HG03139 (cell line): ENCODE measurements around the gene EEF1E1.

ENCODE experiments used
- ATAC-seq: cut with Tn5 transposase; IDR thresholded peaks from one replicate; pipeline ENCODE4 v1.9.1; 2021; ENCODE audit not compliant: unreplicated experiment

Gene EEF1E1

DNA sequence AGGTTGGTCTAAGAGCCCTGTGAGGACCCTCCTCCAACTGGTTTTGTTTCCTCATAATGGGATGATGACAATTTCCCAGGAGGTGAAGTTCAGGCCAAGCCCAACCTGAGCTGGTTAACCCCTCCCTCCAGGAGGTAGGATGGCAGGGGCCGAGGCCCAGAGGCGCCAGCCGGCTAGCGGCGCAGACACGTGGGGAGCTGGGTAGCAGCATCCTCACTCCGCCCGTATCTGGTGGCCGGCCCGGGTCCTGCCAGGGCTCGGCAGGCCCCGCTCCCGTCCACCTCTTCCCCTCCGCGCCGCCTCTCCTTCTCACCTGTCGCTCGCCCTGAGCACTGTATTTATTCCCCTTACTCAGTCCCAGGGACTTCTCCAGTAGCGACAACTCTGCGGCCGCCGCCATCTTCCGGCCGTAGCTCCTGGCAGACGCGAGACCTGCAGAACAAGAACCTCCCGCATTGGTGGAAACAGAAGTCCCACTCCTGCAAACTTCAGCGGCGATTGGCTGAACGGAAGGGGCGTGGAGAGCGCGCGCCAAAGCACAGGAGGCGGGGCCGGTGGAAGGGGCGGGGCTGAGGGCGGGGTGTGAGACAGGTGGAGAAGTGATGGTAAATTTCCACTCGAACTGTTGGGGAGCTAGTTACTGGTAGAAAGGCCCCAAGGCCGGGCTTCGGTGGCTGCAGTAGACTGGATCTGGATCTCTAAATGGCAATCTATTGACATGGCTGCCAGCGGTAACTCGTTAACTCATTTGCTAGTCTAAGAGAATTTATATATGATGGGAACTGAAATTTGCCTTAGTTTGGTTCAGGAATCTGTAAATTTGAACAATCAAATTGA is at the start of gene EEF1E1:
TSS of gene EEF1E1 (minus strand) at position 427 of the 837 bp plus-strand sequence. CDS start at position 400, 27 bp downstream.
- peak; percentile 99 for ATAC-seq

- ATAC-seq, result no peak
Observed at GRCh38 chr6:8149350-8149749, 47.0 kb upstream of the EEF1E1 start.

GRCh38 chr6:8143945-8144344 is 41.6 kb upstream of the EEF1E1 start:
- ATAC-seq, result no peak

DNA sequence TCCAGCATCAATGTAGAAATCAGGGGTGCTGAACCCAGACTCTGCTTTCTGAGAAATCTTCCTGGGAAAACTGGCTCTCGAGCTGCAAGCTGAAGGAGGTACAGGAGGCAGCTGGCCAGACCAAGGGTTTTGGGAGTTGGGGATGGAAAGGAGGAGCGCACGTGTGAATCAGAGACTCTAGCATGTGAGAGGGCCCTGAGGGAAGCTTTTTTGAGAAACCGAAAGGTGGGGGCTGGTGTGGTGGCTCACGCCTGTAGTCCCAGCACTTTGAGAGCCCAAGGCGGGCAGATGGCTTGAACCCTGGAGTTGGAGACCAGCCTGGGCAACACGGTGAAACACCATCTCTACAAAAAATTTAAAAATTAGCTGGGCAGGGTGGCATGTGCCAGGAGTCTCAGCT is 37.1 kb upstream of the EEF1E1 start:
- ATAC-seq, result no peak

DNA sequence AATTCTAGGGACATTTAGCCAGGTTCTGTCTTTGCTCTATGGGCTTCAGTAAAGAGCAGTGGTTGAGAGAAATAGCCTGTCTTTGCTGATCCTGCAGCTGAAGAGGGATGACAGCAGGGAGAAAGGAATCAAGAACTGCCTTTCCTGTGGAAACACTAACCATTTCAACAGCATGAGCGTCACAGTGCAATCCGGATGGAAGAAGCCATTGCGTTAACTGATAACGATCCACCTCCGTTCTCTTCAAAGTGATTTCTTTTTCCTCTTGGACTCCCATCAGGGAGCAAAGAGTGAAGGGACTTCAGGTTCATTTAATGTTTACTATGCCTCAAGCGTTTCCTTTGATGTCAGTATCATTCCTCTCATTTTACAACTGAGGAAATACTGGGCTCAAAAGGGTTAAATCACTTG is 35.2 kb upstream of the EEF1E1 start:
- ATAC-seq, result no peak

- no peak for ATAC-seq
Observed at GRCh38 chr6:8135276-8135675, 32.9 kb upstream of the EEF1E1 start.

GRCh38 chr6:8132130-8132529 is 29.8 kb upstream of the EEF1E1 start:
- no peak for ATAC-seq

DNA sequence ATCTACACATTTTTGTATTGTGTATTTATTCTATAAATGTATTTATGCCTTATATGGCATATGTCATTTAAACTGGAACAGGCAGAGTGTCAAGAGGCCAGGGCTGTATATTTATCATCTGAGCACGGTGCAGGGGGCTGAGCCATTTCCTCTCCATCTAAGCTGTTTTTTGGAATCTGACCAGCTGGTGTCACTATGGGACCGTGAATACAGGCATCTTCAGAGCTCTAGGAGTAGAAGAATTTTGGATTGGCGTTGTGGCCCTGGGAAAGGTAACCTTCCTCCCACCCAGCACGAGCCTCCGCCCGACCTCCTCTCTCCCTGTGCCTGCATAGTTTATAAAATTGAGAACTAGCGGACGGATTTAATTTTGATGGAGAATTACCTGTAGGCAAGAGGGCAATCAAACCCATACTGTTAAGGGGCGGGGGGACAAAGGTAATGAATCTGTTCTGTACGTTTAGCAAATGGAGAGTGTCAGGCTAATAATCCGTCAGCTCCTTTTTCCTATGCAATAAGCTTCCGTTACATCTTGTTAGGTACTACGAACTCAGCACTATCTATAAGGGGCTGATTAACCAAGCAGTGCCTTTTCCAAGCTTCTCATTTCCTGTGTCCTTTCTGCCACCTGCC is 29.0 kb upstream of the EEF1E1 start:
- no peak for ATAC-seq

- ATAC-seq, result no peak
Observed at GRCh38 chr6:8130399-8130798, 28.1 kb upstream of the EEF1E1 start.

GRCh38 chr6:8123236-8123635 is 20.9 kb upstream of the EEF1E1 start:
- ATAC-seq, result no peak

- no peak for ATAC-seq
Observed at GRCh38 chr6:8114956-8115355, 12.6 kb upstream of the EEF1E1 start.

DNA sequence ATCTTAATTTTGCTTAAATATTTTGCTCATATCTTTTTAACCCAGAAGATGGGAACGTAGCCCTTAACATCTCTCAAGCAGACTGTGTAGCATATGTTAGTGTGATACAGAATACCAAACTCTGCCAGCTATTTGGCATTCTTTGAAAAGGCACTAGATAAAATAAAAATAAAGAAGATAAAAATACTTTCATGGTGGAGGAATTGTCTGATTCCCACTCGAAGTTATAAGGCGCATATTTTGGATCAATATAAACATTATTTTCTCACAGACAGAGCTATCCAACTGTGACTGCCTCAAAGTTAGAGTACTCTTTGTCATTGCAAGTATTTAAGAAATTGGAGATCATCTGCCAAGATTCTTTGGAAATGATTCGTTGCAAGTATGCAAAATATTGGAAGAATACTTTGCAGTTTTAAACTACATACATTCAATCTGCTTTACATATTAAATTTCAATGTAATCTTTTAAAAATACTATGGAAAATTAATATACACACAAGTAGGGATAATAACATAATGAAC is 10.8 kb upstream of the EEF1E1 start:
- no peak for ATAC-seq

- ATAC-seq, result no peak
Observed at GRCh38 chr6:8110725-8111124, 8.4 kb upstream of the EEF1E1 start.

DNA sequence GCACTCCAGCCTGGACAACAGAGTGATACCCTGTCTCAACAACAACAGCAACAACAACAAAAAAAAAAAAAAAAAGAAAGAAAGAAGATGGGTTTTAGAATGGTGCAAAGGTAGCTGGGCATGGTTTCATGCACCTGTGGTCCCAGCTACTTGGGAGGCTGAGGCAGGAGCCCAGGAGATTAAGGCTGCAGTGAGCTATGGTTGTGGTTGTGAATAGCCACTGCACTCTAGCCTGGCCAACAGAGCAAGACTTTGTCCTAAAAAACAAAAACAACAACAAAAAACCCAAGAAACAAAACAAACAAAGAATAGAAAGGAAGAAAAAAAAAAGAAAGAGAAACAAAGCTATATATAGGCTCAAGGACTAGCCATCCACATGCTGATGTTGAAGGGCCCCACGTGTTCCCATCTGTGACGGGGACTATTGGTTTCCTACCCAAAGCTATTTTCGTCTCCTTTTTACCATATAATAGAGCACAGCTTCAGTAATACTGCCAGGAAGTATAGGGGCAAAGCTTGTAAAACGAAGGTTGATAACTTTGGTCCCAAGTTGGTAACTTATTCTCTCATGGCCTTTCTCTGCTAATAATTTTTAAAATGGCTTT is 7.9 kb upstream of the EEF1E1 start:
- ATAC-seq, result no peak

DNA sequence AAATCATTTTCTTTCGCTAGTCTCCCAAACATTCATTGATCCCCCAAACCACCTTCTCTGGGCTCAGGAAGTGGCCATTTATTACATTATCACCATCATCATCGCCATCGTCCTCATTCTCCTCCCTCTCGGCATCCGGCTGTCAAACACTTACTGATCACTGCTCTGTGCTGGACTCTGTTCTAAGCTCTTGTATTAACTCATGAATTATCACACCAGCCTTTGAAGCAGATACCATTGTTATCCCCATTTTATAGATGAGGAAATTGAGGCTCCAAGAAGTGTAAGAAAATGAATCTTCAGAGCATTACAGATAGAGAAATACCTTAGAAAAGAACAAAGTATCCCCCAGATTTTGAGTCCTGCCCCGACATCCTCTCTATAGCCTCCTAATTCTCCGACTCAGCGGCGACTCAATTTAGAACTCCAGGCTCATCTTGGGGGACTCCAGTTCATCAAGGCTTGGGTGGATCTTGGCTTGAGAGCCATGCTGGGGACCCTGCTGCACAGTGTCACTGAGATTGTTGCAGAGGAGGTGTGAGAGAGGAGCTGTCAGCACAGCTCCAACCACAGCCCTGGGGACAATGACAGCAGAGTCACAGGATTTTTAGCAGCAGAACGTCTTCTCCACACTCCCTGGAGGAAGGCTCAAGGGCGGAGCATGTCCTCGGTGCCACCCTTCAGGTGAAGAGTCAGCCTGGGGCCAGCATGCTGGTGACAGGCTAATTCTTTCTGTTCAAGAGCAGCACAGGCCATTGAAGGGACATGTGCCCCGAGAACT is 6.6 kb upstream of the EEF1E1 start:
- ATAC-seq, result no peak

GRCh38 chr6:8108031-8108660 is 5.8 kb upstream of the EEF1E1 start:
- no peak for ATAC-seq

GRCh38 chr6:8105791-8106190 is 3.4 kb upstream of the EEF1E1 start:
- ATAC-seq, result no peak

DNA sequence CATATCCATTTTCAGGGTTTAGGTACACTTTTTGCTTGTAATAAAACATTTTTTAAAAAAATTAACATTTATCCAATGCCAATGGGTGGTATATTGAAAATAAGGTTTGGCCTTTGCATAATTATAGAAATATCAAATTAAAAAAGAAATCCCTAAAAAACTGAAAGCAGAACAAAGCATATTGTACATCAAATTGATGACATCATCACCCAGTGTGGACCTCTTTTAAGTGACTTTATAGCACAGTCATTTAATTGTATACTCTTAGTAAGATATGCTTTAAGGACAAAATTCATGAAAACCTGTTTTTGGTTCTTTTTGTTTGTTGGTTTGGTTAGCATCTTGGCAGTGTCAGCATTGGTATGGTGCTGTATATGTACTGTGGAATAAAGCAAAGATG is 1.4 kb upstream of the EEF1E1 start:
- no peak for ATAC-seq

DNA sequence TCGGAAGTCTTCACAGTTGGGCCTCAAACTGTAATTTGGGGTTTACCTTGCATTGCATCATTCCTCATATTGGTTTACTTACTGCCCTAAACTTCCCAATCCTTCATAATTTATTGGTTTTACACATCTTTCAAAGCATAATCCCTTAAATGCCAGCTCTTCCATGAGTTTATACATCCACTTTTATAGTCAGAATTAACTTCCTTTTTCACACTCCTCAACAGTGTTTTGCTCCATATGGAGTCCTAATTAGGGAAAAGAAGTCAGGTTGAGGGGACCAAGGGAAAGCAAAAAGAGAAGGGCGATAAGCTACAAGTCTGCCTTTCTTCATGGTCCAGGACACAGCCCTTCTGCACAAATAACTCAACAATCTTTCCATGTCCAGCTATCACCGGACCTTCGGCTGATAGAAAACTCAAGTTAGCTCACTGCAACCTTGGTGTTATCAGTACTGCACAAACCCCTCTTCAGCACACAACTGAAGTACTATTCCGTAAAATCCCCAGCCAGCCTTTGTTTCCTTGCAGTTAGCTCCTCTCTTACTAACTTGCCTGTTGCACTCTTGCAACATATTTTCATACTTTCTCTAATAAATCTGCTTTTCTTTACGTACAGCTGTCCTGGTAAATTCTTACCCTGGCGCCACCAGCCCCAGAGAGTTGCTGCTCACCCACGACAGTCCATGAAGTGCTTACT is 2.0 kb downstream of the EEF1E1 start:
- ATAC-seq, result no peak

DNA sequence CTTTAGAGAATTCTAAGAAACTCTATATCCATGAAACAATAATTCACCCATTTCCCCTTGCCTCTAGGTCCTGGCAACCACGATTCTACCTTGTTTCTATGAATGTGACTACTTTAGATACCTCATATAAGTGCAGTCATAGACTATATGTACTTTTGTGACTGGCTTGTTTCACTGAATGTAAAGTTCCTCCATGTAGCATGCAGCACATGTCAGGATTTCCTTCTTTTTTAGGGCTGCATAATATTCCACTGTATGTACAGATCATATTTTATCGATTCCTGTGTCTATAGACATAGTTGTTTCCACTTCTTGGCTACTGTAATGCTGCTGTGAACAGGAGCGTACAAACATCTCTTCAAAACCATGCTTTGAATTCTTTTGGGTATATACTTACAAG is 11.7 kb downstream of the EEF1E1 start:
- ATAC-seq, result no peak
